Neural crest cell (in vitro differentiated cells): ENCODE results near the gene MICAL3. TPM values are rescaled to one million over a fixed set of nuclear protein-coding genes. Genes with fewer than 3 reads are reported as not detected.
"Not testable (repeated sequence)": the region's sequence is repeated elsewhere in the genome, so short reads cannot be mapped to it uniquely, and the experiment has no call there.

Experiments
- DNase-seq: peaks from one replicate; pipeline ENCODE4 v3.0.0; 2021; ENCODE audit warnings: low read depth, mixed read lengths, low spot score
- H3K27ac Mint-ChIP-seq: one replicate; pipeline ENCODE4 v1.8.0; 2021; ENCODE audit warnings: mild to moderate bottlenecking, mixed read lengths; ENCODE audit not compliant: unreplicated experiment
- H3K27me3 Mint-ChIP-seq: 2 replicates; pipeline ENCODE4 v1.8.0; 2021; ENCODE audit warnings: low read depth, mild to moderate bottlenecking, mixed read lengths
- H3K36me3 Mint-ChIP-seq: 2 replicates; pipeline ENCODE4 v1.8.0; 2021; ENCODE audit warnings: low read depth, mild to moderate bottlenecking, mixed read lengths
- H3K4me1 Mint-ChIP-seq: 2 replicates; pipeline ENCODE4 v1.8.0; 2021; ENCODE audit warnings: mixed read lengths
- H3K4me3 Mint-ChIP-seq: one replicate; pipeline ENCODE4 v1.8.0; 2021; ENCODE audit warnings: mild to moderate bottlenecking, mixed read lengths
- H3K9me3 Mint-ChIP-seq: 2 replicates; pipeline ENCODE4 v1.8.0; 2021; ENCODE audit warnings: mixed read lengths
- CTCF ChIP-seq: fragments of 200-600 bp; sonication (generic); conservative IDR thresholded peaks from 2 replicates; pipeline ENCODE4 v1.5.0; 2021; ENCODE audit warnings: antibody characterized with exemption, mild to moderate bottlenecking
- total RNA-seq: library from RNA; stranded (reverse); gene quantifications from 2 replicates; pipeline ENCODE4 v1.2.1, GENCODE V29; 2021

The MICAL3 gene
- total RNA-seq, 1 donor from 2014 or later = 84.5 TPM

GRCh38 chr22:18066181-18066859 lies 42.0 kb upstream of the MICAL3 start:
- no peak overlapping the region for H3K4me3 Mint-ChIP-seq
- peak overlapping the region; percentile 64 for H3K27ac Mint-ChIP-seq
- no peaks in the 10 kb centered on the region for H3K36me3 Mint-ChIP-seq
- H3K27me3 Mint-ChIP-seq = peaks cover 26% of the 10 kb centered on the region
- no peak for DNase-seq
- H3K9me3 Mint-ChIP-seq = no peaks in the 10 kb centered on the region
- TF ChIP-seq CTCF = no peak
- peaks cover 69% of the 10 kb centered on the region for H3K4me1 Mint-ChIP-seq

GRCh38 chr22:18065256-18065655 lies 40.9 kb upstream of the MICAL3 start:
- DNase-seq = no peak
- no peak for TF ChIP-seq CTCF
- Mint-ChIP-seq H3K9me3 (no peaks in the 10 kb centered on the region), H3K4me3 (no peak overlapping the region), H3K36me3 (no peaks in the 10 kb centered on the region), H3K4me1 (peaks cover 74% of the 10 kb centered on the region), H3K27me3 (peaks cover 26% of the 10 kb centered on the region), H3K27ac (peak overlapping the region; percentile 95)

- H3K36me3 Mint-ChIP-seq = no peaks in the 10 kb centered on the region
- H3K9me3 Mint-ChIP-seq = no peaks in the 10 kb centered on the region
- H3K4me3 Mint-ChIP-seq = no peak overlapping the region
- peaks cover 26% of the 10 kb centered on the region for H3K27me3 Mint-ChIP-seq
- peak overlapping the region; percentile 95 for H3K27ac Mint-ChIP-seq
- no peak for TF ChIP-seq CTCF
- peaks cover 77% of the 10 kb centered on the region for H3K4me1 Mint-ChIP-seq
- DNase-seq = no peak
These were observed 40.3 kb upstream of the MICAL3 start for GRCh38 chr22:18064636-18065035.

- peaks cover 76% of the 10 kb centered on the region for H3K4me1 Mint-ChIP-seq
- not testable (repeated sequence) for H3K36me3 Mint-ChIP-seq, DNase-seq, H3K9me3 Mint-ChIP-seq
- H3K27ac Mint-ChIP-seq = peak overlapping the region; percentile 97
- peaks cover 26% of the 10 kb centered on the region for H3K27me3 Mint-ChIP-seq
- H3K4me3 Mint-ChIP-seq = peak overlapping the region; percentile 66
These were observed 39.4 kb upstream of the MICAL3 start for GRCh38 chr22:18063715-18064114.

- Mint-ChIP-seq H3K9me3 (peaks cover 2% of the 10 kb centered on the region), H3K27me3 (peaks cover 26% of the 10 kb centered on the region), H3K4me3 (peak overlapping the region; percentile 66), H3K36me3 (no peaks in the 10 kb centered on the region), H3K27ac (peak overlapping the region; percentile 97), H3K4me1 (peaks cover 76% of the 10 kb centered on the region)
- TF ChIP-seq CTCF = no peak
- peak; percentile 66 for DNase-seq
These were observed 38.9 kb upstream of the MICAL3 start for GRCh38 chr22:18063306-18063705.

GRCh38 chr22:18062421-18062820 lies 38.1 kb upstream of the MICAL3 start:
- TF ChIP-seq CTCF = no peak
- H3K36me3 Mint-ChIP-seq = no peaks in the 10 kb centered on the region
- peaks cover 2% of the 10 kb centered on the region for H3K9me3 Mint-ChIP-seq
- H3K27me3 Mint-ChIP-seq = peaks cover 19% of the 10 kb centered on the region
- no peak overlapping the region for H3K4me3 Mint-ChIP-seq
- H3K4me1 Mint-ChIP-seq = peaks cover 76% of the 10 kb centered on the region
- DNase-seq = no peak
- peak overlapping the region; percentile 51 for H3K27ac Mint-ChIP-seq
